MM.1S (cell line): Measurements from ENCODE around the gene BMERB1.

Experiments
- DNase-seq: peaks from one replicate; pipeline ENCODE4 v3.0.0-alpha.2; 2015
- H2AFZ ChIP-seq: fragments of 300-600 bp; sonication (generic); 2 replicates; pipeline ENCODE4 v1.6.0; 2016; ENCODE audit warnings: antibody characterized with exemption, low read length
- H3F3A ChIP-seq: fragments of 300-600 bp; sonication (generic); 2 replicates; pipeline ENCODE4 v1.6.1; 2016; ENCODE audit warnings: mild to moderate bottlenecking, antibody characterized with exemption, low read length, moderate library complexity, mixed read lengths; ENCODE audit not compliant: insufficient read depth
- H3K27ac ChIP-seq: fragments of 300-600 bp; sonication (generic); 2 replicates; pipeline ENCODE4 v1.5.1; 2016; ENCODE audit warnings: mild to moderate bottlenecking, low read length
- H3K27me3 ChIP-seq: fragments of 300-600 bp; sonication (generic); replicated peaks from 2 replicates; pipeline ENCODE4 v1.6.0; 2016; ENCODE audit warnings: low read length; ENCODE audit not compliant: insufficient read depth
- H3K36me3 ChIP-seq: fragments of 300-600 bp; sonication (generic); replicated peaks from 2 replicates; pipeline ENCODE4 v1.6.1; 2016; ENCODE audit warnings: mild to moderate bottlenecking, low read length, mixed read lengths; ENCODE audit not compliant: insufficient read depth
- H3K4me1 ChIP-seq: fragments of 300-600 bp; sonication (generic); 2 replicates; pipeline ENCODE4 v1.6.1; 2016; ENCODE audit warnings: low read length, mixed read lengths
- H3K4me2 ChIP-seq: fragments of 300-600 bp; sonication (generic); 2 replicates; pipeline ENCODE4 v1.6.0; 2016; ENCODE audit warnings: low read depth, low read length
- H3K4me3 ChIP-seq: fragments of 300-600 bp; sonication (generic); 2 replicates; pipeline ENCODE4 v1.5.1; 2016; ENCODE audit warnings: low read length, mixed read lengths
- H3K79me2 ChIP-seq: fragments of 300-600 bp; sonication (generic); 2 replicates; pipeline ENCODE4 v1.6.1; 2016; ENCODE audit warnings: mixed run types, low read length, mixed read lengths
- H3K9ac ChIP-seq: fragments of 300-600 bp; sonication (generic); 2 replicates; pipeline ENCODE4 v1.6.1; 2016; ENCODE audit warnings: low read length, mixed read lengths
- H3K9me2 ChIP-seq: fragments of 300-600 bp; sonication (generic); replicated peaks from 2 replicates; pipeline ENCODE4 v1.6.1; 2016; ENCODE audit warnings: mild to moderate bottlenecking, low read length, mixed read lengths; ENCODE audit not compliant: insufficient read depth
- H3K9me3 ChIP-seq: fragments of 300-600 bp; sonication (generic); replicated peaks from 2 replicates; pipeline ENCODE4 v1.6.1; 2016; ENCODE audit warnings: mild to moderate bottlenecking, low read length, mixed read lengths; ENCODE audit not compliant: insufficient read depth
- H4K20me1 ChIP-seq: fragments of 300-600 bp; sonication (generic); 2 replicates; pipeline ENCODE4 v1.6.1; 2016; ENCODE audit warnings: mild to moderate bottlenecking, low read length, moderate library complexity, mixed read lengths; ENCODE audit not compliant: insufficient read depth
- CTCF ChIP-seq: fragments of 300-600 bp; sonication (generic); IDR thresholded peaks from 2 replicates; pipeline ENCODE4 v1.5.1; 2016; ENCODE audit warnings: antibody characterized with exemption, low read length, mixed read lengths
- EZH2 ChIP-seq: fragments of 300-600 bp; sonication (generic); optimal IDR thresholded peaks from 2 replicates; pipeline ENCODE3; 2017; ENCODE audit warnings: low read depth, mild to moderate bottlenecking, antibody characterized with exemption, low read length, mixed read lengths
- EZH2phosphoT487 ChIP-seq: fragments of 300-600 bp; sonication (generic); IDR thresholded peaks from 2 replicates; pipeline ENCODE4 v1.6.1; 2018; ENCODE audit warnings: antibody characterized with exemption, low read length

Gene BMERB1

GRCh38 chr16:15491411-15491810, 57.0 kb downstream of the BMERB1 start:
- TF ChIP-seq EZH2 (no peak), EZH2phosphoT487 (no peak), CTCF (no peak)
- H3K4me1 ChIP-seq = no peaks in the 10 kb centered on the region
- H3K27me3 ChIP-seq = no peaks in the 10 kb centered on the region
- H3K9me3 ChIP-seq = no peaks in the 10 kb centered on the region
- H3K9me2 ChIP-seq = no peaks in the 10 kb centered on the region
- no peak overlapping the region for H3K4me3 ChIP-seq
- H3K27ac ChIP-seq = no peak overlapping the region
- H4K20me1 ChIP-seq = no peaks in the 10 kb centered on the region
- no peak overlapping the region for H2AFZ ChIP-seq
- H3K36me3 ChIP-seq = no peaks in the 10 kb centered on the region
- H3K79me2 ChIP-seq = no peaks in the 10 kb centered on the region
- no peak overlapping the region for H3K4me2 ChIP-seq
- DNase-seq = no peak
- no peak overlapping the region for H3K9ac ChIP-seq
- H3F3A ChIP-seq = no peaks in the 10 kb centered on the region

- H2AFZ ChIP-seq = no peak overlapping the region
These were observed 57.8 kb downstream of the BMERB1 start for GRCh38 chr16:15492091-15492740.

GRCh38 chr16:15493466-15494180, 59.2 kb downstream of the BMERB1 start:
- no peak overlapping the region for H3K4me2 ChIP-seq
- no peaks in the 10 kb centered on the region for H3K27me3 ChIP-seq
- no peaks in the 10 kb centered on the region for H3K4me1 ChIP-seq
- H3K79me2 ChIP-seq = no peaks in the 10 kb centered on the region
- no peak overlapping the region for H2AFZ ChIP-seq
- no peaks in the 10 kb centered on the region for H3F3A ChIP-seq
- no peak overlapping the region for H3K9ac ChIP-seq
- no peaks in the 10 kb centered on the region for H4K20me1 ChIP-seq
- TF ChIP-seq EZH2 (no peak), CTCF (no peak), EZH2phosphoT487 (no peak)
- H3K4me3 ChIP-seq = no peak overlapping the region
- no peak overlapping the region for H3K27ac ChIP-seq
- no peaks in the 10 kb centered on the region for H3K9me2 ChIP-seq
- DNase-seq = no peak
- no peaks in the 10 kb centered on the region for H3K36me3 ChIP-seq
- H3K9me3 ChIP-seq = no peaks in the 10 kb centered on the region

More at GRCh38 chr16:15492091-15492740, 57.8 kb downstream of the BMERB1 start:
- H3K4me1 ChIP-seq = no peaks in the 10 kb centered on the region
- no peaks in the 10 kb centered on the region for H3K9me2 ChIP-seq
- no peak overlapping the region for H3K27ac ChIP-seq
- DNase-seq = no peak
- TF ChIP-seq EZH2phosphoT487 (no peak), CTCF (no peak), EZH2 (no peak)
- no peak overlapping the region for H3K9ac ChIP-seq
- no peaks in the 10 kb centered on the region for H3K27me3 ChIP-seq
- H3K4me3 ChIP-seq = no peak overlapping the region
- no peaks in the 10 kb centered on the region for H3K36me3 ChIP-seq
- no peaks in the 10 kb centered on the region for H4K20me1 ChIP-seq
- no peaks in the 10 kb centered on the region for H3K79me2 ChIP-seq
- no peak overlapping the region for H3K4me2 ChIP-seq
- H3K9me3 ChIP-seq = no peaks in the 10 kb centered on the region
- H3F3A ChIP-seq = no peaks in the 10 kb centered on the region
